22Rv1 (cell line): Measurements from ENCODE around the gene ERC1.

Source experiments
- ZFX ChIP-seq: fragments of 450-650 bp; IDR thresholded peaks from 2 replicates; pipeline ENCODE4 v1.6.1; 2017; ENCODE audit warnings: antibody characterized with exemption, borderline replicate concordance
- TF ChIP-seq, protein P1 (sequence below): fragments of 450-650 bp; IDR thresholded peaks from 2 replicates; pipeline ENCODE4 v1.5.1; 2017; ENCODE audit warnings: mild to moderate bottlenecking

DNA sequence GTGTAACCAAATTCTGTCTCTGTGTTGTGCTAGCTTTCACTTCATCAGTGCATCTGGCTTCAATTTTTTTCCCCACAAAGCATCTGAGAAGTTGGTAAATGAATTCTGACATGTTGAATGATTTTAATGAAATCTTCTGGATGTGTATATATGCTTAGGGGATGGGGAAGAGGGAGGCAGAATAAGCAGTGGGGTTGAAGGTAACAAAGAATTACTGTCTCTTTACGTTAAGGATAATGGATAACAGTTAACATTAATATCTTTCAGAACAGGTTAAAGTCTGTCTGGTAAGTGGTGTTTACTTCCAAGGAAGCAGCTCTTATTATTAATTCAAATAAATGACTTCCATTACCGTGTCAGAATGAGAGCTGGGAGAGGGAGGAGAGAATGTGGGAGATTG is 261.7 kb downstream of the ERC1 start:
- TF ChIP-seq, protein P1, sequence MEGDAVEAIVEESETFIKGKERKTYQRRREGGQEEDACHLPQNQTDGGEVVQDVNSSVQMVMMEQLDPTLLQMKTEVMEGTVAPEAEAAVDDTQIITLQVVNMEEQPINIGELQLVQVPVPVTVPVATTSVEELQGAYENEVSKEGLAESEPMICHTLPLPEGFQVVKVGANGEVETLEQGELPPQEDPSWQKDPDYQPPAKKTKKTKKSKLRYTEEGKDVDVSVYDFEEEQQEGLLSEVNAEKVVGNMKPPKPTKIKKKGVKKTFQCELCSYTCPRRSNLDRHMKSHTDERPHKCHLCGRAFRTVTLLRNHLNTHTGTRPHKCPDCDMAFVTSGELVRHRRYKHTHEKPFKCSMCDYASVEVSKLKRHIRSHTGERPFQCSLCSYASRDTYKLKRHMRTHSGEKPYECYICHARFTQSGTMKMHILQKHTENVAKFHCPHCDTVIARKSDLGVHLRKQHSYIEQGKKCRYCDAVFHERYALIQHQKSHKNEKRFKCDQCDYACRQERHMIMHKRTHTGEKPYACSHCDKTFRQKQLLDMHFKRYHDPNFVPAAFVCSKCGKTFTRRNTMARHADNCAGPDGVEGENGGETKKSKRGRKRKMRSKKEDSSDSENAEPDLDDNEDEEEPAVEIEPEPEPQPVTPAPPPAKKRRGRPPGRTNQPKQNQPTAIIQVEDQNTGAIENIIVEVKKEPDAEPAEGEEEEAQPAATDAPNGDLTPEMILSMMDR: no peak
- no peak for TF ChIP-seq ZFX
